Measurements from ENCODE around the gene WWOX. TPM values are rescaled to one million over a fixed set of nuclear protein-coding genes. Genes with fewer than 3 reads are reported as not detected.

Gene WWOX
- total RNA-seq, 1 experiment from 2014 or later: 79.9 TPM

GRCh38 chr16:78211020-78211599, 111.7 kb downstream of the WWOX start:
- ChIA-PET POLR2A (ENCODE audit: low non-redundant PET) (interaction anchor here (1.0 kb wide), 1 partner anchor 15 kb away, joined by 4 read pairs; no protein-coding TSS in a partner anchor), CTCF (no interaction called here)
- no peak for TF ChIP-seq CTCF (conservative IDR thresholded peaks at IDR 0.05; ENCODE audit: low read depth, low read length)
- no peak for TF ChIP-seq EZH2 (IDR thresholded peaks at IDR 0.05; ENCODE audit: borderline replicate concordance, low read depth, low read length, poor library complexity, severe bottlenecking)
- DNase-seq (ENCODE audit: low spot score): no peak
- no peaks in the 10 kb centered on the region for H3K27me3 ChIP-seq (replicated peaks; ENCODE audit: insufficient read depth, low read depth, low read length, poor library complexity)
- intact Hi-C loops (cut with micrococcal nuclease; ENCODE audit: unreplicated experiment): no loop called here
- no peak overlapping the region for H3K4me3 ChIP-seq (ENCODE audit: low read depth, low read length, poor library complexity, severe bottlenecking)
- no peaks in the 10 kb centered on the region for H3K4me1 ChIP-seq (ENCODE audit: insufficient read depth, low read length, poor library complexity, severe bottlenecking)
- no peaks in the 10 kb centered on the region for H3K36me3 ChIP-seq (ENCODE audit: insufficient read depth, low read length, poor library complexity, severe bottlenecking)
- no peak overlapping the region for H3K27ac ChIP-seq (ENCODE audit: low read depth, low read length, poor library complexity, severe bottlenecking)
- H3K9me3 ChIP-seq (ENCODE audit: low read depth, low read length, poor library complexity, severe bottlenecking): no peaks in the 10 kb centered on the region
- BruUV-seq (replicated peaks): no TSS peak

GRCh38 chr16:78211946-78212345, 112.5 kb downstream of the WWOX start:
- Histone ChIP-seq H3K36me3 (ENCODE audit: insufficient read depth, low read length, poor library complexity, severe bottlenecking) (no peaks in the 10 kb centered on the region), H3K27ac (ENCODE audit: low read depth, low read length, poor library complexity, severe bottlenecking) (no peak overlapping the region), H3K27me3 (replicated peaks; ENCODE audit: insufficient read depth, low read depth, low read length, poor library complexity) (no peaks in the 10 kb centered on the region), H3K9me3 (ENCODE audit: low read depth, low read length, poor library complexity, severe bottlenecking) (no peaks in the 10 kb centered on the region), H3K4me3 (ENCODE audit: low read depth, low read length, poor library complexity, severe bottlenecking) (no peak overlapping the region), H3K4me1 (ENCODE audit: insufficient read depth, low read length, poor library complexity, severe bottlenecking) (no peaks in the 10 kb centered on the region)
- BruUV-seq (replicated peaks): no TSS peak
- CTCF ChIA-PET: no interaction called here
- TF ChIP-seq CTCF (conservative IDR thresholded peaks at IDR 0.05; ENCODE audit: low read depth, low read length) (no peak), EZH2 (IDR thresholded peaks at IDR 0.05; ENCODE audit: borderline replicate concordance, low read depth, low read length, poor library complexity, severe bottlenecking) (no peak)
- POLR2A ChIA-PET (ENCODE audit: low non-redundant PET): interaction anchor here (1.0 kb wide), 1 partner anchor 15 kb away, joined by 4 read pairs; no protein-coding TSS in a partner anchor
- intact Hi-C loops (cut with micrococcal nuclease; ENCODE audit: unreplicated experiment): no loop called here
- no peak for DNase-seq (ENCODE audit: low spot score)

- intact Hi-C loops (cut with micrococcal nuclease; ENCODE audit: unreplicated experiment): no loop called here
Observed at GRCh38 chr16:78212674-78213073, 113.2 kb downstream of the WWOX start.

More at GRCh38 chr16:78212674-78213073, 113.2 kb downstream of the WWOX start:
- Histone ChIP-seq H3K9me3 (ENCODE audit: low read depth, low read length, poor library complexity, severe bottlenecking) (no peaks in the 10 kb centered on the region), H3K27ac (ENCODE audit: low read depth, low read length, poor library complexity, severe bottlenecking) (no peak overlapping the region), H3K36me3 (ENCODE audit: insufficient read depth, low read length, poor library complexity, severe bottlenecking) (no peaks in the 10 kb centered on the region), H3K4me3 (ENCODE audit: low read depth, low read length, poor library complexity, severe bottlenecking) (no peak overlapping the region), H3K4me1 (ENCODE audit: insufficient read depth, low read length, poor library complexity, severe bottlenecking) (no peaks in the 10 kb centered on the region), H3K27me3 (replicated peaks; ENCODE audit: insufficient read depth, low read depth, low read length, poor library complexity) (no peaks in the 10 kb centered on the region)
- BruUV-seq (replicated peaks): no TSS peak
- TF ChIP-seq CTCF (conservative IDR thresholded peaks at IDR 0.05; ENCODE audit: low read depth, low read length): no peak
- TF ChIP-seq EZH2 (IDR thresholded peaks at IDR 0.05; ENCODE audit: borderline replicate concordance, low read depth, low read length, poor library complexity, severe bottlenecking): no peak
- POLR2A ChIA-PET (ENCODE audit: low non-redundant PET): no interaction called here
- CTCF ChIA-PET: no interaction called here
- DNase-seq (ENCODE audit: low spot score): no peak

Measured in A673 (cell line).